OCI-LY1 (cell line): ENCODE results near the gene HEXIM1.

Experiments used
- CTCF ChIP-seq: fragments of 200-600 bp; sonication (generic), shearing (Covaris generic); IDR thresholded peaks from 2 replicates; pipeline ENCODE4 v1.5.1; 2017; ENCODE audit warnings: mild to moderate bottlenecking, antibody characterized with exemption, low read length, moderate library complexity, mixed read lengths
- EZH2 ChIP-seq: fragments of 200-600 bp; sonication (generic), shearing (Covaris generic); IDR thresholded peaks from 2 replicates; pipeline ENCODE4 v1.8.0; 2017; ENCODE audit warnings: borderline replicate concordance, mixed run types, mild to moderate bottlenecking, antibody characterized with exemption, low read length, moderate library complexity, mixed read lengths

- TF ChIP-seq CTCF: no peak
- TF ChIP-seq EZH2: no peak
Measured at GRCh38 chr17:45106096-45106495, 42.2 kb upstream of the HEXIM1 start.
